HS-27A (cell line): ENCODE data around the gene VAPB.

ENCODE experiments used
- DNase-seq: peaks from one replicate; pipeline ENCODE4 v3.0.0-alpha.2; 2012; ENCODE audit warnings: low read depth, missing footprints

The VAPB gene

DNA sequence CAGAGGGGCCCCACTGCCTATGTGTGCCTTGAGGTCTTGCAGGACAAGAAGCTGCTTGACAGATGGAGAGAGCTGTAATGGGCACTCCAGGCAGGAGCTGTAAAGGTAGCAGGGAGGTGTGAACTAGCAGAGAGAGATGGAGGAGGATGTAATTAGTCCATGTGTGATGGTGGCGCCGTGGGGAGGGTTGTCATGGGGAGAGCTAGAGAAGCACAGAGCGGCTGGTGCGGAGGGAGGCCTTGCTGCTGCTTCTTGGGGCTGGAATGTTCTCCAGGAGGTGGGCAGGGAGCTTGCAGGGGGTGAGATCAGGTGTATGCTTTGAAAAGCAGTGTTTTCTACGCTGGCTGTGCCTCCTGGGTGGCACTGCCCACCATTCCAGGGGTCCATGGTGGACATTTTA is 94.0 kb downstream of the VAPB start:
- DNase-seq, result no peak

DNA sequence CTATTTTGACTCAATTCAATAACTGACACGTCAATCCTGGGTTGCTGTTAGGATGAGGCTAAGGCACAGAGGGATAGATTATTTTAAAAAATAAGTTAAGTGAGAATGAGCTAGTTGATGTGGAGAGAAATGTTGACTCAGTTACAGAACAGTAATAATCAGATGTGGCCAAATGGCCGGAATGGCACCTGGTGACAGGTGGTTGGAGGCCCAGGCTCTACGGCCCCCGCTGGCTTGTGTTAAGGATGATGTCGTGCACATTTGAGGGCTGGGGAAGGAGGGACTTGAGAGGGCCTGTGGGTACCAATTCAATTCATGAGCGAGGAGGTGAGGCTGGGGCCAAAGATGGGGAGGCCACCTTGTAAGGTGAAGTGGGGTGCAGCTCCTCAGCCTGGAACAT is 94.4 kb downstream of the VAPB start:
- no peak for DNase-seq

- DNase-seq, result no peak
These were observed 96.4 kb downstream of the VAPB start for GRCh38 chr20:58485393-58485792.

- no peak for DNase-seq
These were observed 97.2 kb downstream of the VAPB start for GRCh38 chr20:58486207-58486606.

GRCh38 chr20:58492074-58492718 is 103.2 kb downstream of the VAPB start:
- no peak for DNase-seq

DNA sequence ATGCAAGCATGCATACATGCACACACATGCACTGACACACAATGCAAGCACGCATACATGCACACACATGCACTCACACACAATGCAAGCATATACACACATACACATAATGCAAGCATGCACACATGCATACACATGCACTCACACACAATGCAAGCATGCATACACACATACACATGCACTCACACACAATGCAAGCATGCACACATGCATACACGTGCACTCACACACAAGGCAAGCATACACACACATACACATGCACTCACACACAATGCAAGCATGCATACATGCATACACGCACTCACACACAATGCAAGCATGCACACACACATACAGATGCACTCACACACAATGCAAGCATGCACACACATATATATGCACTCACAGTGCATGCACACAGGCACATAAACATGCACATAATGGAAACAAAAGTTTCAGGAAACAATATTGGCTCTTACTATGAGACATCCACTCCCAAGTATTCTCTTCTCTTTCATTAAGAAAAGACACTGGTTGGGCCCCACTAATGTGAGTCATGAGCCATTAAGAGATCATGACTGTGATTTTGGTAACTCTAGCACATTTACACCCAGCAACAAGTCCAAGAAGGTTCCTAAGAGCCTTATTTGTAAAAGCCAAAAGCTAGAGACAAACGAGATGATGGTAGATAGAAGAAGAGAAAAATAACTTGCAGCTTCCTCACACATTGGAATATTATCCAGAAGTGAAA is 103.9 kb downstream of the VAPB start:
- DNase-seq, result no peak

DNA sequence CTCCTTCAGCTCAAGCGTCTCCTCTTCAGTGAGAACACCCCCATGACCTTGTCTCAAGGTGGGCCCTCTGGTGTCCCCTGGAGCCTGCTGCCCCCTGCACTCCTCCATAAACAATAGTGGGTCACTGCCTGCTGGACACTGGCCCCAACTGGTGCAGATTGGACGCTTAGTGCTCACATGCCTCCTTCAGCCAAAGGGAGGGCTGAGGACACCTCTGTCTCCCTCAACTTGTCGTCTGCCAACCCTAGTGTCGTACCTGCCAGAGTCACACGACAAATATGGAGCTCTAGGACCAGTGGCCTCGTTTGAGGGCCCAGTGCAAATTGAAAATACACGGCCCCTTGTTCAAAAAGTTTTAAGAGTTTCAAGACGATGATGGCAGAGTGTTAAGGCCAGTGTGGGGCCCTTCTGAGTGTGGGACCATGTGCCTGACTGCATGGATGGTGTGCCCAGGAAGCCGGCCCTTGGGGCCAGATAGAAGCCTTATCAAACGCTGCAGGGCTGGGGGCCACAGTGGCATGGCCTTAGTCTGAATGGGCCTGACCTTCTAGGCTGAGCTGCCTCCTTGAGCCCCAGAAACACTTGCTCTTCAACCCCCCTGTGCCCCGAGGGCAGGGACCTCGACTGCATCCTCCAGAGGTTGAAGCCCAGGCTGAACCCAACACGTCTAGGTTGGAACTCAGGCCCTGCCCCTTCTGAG is 106.0 kb downstream of the VAPB start:
- no peak for DNase-seq

- DNase-seq, result no peak
These were observed 106.8 kb downstream of the VAPB start for GRCh38 chr20:58495623-58496428.

DNA sequence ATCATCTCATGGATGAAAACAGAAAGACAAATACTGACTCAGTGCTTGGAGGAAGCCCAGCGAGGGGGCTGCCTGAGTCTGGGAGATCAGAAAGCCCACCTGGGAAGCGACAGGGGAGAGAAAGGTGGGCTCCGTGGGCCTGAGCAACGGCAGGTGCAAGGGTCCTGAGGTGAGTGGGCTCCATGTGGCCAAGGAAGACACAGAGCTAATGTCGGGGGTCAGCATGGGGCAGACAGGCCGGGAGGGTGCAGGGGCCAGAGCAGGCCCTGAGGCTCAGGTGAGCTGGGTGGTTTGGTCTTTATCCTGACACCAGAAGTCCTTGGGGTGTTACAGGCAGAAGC is 107.4 kb downstream of the VAPB start:
- DNase-seq, result no peak

DNA sequence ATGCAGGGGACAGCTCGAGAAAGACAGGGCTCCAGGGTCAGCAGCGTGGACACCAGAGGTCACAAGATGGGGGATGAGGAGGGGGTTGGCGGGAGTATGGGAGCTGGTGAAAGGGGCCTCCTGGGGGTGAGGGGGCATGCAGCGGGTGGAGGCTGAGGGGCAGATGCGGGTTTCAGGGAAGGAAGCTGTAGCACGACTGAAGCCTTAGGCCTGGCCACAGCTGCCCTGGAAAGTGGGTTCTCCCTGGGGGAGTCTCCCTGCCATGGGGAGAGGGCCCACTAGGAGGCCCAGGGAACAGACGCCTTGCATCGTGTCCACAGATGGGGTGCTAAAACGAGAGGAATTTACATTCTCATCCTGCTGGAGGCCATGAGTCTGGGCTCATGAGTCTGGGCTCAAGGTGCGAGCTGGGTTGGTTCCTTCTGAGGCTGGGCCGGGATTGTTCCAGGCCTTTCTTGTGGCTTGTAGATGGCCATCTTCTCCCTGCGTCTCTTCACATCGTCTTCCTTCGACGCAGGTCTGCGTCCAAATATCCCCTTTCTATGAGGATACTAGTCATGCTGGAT is 108.1 kb downstream of the VAPB start:
- DNase-seq, result no peak

GRCh38 chr20:58497724-58498469 is 108.9 kb downstream of the VAPB start:
- DNase-seq, result no peak

DNA sequence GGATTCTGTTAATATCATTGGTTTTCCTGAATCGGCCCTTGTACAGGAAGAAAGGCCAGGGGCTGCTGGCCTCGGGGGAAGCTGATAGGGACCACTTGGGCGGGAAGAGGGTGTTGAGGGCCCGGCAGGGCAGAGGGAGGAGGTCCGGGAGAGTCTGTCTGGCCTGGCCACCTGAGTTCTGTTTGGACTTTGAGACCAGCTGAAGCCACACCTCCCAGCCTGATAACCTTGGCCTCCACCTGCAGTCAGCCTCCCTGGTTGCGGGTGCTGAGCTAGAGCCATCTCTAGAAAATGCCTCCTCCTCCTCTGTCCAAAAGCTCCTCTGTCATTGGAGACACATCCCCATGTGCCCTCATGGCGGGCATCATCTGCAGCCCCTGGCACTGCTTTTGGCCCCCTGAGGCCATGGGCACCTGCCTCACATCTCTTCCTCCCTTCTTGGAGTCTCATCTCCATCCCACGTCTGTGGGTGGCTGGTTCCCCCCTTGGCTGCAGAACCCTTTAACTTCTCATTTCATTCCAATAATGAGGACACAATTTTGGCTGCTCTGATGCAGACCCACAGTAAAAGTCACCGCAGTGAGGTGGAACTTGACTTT is 109.5 kb downstream of the VAPB start:
- DNase-seq, result no peak

- DNase-seq, result no peak
These were observed 111.2 kb downstream of the VAPB start for GRCh38 chr20:58500256-58500655.
